ENCODE data around the gene WFDC10A.

GRCh38 chr20:45595235-45595634, 34.3 kb upstream of the WFDC10A start:
- no peak for TF ChIP-seq POLR2A (IDR thresholded peaks at IDR 0.05)
- TF ChIP-seq, protein P1, sequence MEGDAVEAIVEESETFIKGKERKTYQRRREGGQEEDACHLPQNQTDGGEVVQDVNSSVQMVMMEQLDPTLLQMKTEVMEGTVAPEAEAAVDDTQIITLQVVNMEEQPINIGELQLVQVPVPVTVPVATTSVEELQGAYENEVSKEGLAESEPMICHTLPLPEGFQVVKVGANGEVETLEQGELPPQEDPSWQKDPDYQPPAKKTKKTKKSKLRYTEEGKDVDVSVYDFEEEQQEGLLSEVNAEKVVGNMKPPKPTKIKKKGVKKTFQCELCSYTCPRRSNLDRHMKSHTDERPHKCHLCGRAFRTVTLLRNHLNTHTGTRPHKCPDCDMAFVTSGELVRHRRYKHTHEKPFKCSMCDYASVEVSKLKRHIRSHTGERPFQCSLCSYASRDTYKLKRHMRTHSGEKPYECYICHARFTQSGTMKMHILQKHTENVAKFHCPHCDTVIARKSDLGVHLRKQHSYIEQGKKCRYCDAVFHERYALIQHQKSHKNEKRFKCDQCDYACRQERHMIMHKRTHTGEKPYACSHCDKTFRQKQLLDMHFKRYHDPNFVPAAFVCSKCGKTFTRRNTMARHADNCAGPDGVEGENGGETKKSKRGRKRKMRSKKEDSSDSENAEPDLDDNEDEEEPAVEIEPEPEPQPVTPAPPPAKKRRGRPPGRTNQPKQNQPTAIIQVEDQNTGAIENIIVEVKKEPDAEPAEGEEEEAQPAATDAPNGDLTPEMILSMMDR (IDR thresholded peaks at IDR 0.05), result no peak
